Measurements from ENCODE around the gene MEX3B.
"Not testable (repeated sequence)": the region's sequence is repeated elsewhere in the genome, so short reads cannot be mapped to it uniquely, and the experiment has no call there.

The MEX3B gene

GRCh38 chr15:82047453-82048400 lies 1.9 kb upstream of the MEX3B start:
- no peak for DNase-seq

GRCh38 chr15:82046666-82047452 lies 1.0 kb upstream of the MEX3B start:
- DNase-seq, result peak; percentile 87 to 90

- DNase-seq, result no peak
Measured at GRCh38 chr15:82045179-82045891, 483 bp downstream of the MEX3B start.

- peak; percentile 17 to 28 for DNase-seq
Measured at GRCh38 chr15:82044373-82045178, 1.2 kb downstream of the MEX3B start.

- no peak for DNase-seq
Measured at GRCh38 chr15:82043796-82044372, 1.9 kb downstream of the MEX3B start.

DNA sequence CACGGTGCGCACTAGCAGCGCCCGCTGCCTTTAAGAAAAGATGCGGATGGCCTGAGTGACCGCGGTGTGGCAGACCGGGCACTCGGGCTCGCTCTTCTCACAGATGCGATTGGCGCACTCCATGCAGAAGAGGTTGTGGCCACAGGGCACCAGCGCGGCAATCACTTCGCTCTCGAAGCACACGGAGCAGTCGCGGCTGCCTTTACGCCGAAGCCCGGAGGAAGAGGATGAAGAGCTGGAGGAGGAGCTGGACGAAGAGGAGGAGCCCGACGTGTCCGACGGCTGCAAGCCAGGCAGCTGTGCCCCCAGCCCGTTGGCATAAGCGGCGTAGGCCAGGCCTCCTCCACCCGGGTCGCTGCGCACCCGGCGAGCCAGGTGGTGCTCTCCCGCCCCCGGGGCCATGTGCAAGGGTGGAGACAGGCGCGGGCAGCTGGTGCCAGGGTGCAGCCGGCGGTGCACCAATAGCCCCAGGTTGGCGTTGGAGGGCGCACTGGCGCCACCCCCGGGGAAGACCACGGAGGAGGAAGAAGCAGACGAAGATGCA lies 2.6 kb downstream of the MEX3B start:
- DNase-seq, result no peak

DNA sequence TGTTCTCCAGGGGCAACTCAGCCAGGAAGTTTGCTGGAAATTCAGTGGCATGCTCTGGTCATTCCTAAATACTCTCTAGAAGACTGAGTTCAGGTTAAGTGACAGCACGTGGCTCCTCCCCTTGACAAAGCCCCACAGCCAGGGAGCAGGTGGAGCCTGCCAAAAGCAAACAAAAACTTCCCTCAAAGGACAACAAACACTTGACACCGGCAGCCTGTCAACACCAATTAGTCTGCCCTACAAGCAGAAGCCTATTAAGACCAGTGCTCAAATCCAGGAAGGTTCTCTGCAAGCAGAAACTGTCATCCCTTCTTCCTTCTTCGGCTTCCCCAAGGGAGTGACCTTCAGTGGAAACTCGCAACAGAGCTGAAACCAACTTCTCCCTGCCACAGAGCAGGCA lies 5.0 kb downstream of the MEX3B start:
- DNase-seq, result no peak

DNA sequence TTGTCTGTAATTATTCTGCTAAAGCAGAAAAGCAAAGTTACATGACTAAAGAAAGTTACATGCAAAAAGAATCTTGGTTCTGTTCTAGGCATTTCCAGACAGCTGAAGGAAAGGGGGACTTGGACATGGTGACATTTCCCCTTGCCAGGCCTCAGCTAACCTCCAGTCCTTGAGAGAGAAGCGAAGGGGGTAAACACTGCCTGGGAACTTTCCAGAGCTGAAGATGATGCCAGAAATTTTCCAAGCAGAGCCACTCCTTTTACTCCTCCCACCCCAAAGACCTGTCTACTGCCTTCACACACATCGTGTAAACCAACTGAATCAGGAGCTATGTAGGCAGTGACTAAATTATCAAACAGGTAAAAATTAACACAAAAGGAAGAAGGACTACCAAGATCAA lies 5.4 kb downstream of the MEX3B start:
- no peak for DNase-seq

DNA sequence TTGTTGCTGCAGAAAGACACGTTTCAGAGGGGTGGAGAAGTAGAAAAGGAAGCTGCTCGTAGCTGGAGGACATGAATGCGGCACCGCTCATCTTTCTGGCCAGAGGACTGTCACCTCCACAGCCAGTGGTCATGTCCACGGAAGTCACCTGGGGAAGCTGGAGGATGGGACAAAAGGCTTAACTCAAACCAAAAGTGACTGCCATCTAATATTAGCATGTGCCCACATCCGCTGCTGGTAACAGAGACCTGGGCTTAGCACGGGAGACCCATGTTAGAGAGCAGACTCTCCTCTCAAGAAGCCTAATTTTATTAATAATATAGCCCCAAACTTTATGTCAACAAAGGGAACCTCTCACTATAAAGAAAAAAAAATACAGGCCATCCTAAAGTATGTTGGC lies 5.9 kb downstream of the MEX3B start:
- no peak for DNase-seq

DNA sequence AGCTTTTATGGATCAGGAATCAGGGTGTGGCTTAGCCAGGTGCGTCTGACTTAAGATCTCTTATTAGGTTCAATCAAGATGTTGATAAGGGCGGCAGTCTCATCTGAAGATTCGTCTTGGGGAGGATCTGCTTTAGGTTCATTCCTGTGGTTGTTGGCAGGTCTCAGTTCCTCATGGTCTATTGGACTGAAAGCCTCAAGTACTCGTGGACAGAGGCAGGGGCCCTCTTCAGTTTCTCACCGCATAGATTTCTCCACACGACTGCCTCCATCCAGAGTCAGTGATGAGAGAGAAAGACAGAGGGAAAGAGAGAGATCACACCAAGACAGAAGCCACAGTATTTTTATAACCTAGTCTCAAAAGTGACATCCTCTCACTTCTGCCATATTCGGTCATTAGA lies 9.4 kb downstream of the MEX3B start:
- DNase-seq, result no peak

DNA sequence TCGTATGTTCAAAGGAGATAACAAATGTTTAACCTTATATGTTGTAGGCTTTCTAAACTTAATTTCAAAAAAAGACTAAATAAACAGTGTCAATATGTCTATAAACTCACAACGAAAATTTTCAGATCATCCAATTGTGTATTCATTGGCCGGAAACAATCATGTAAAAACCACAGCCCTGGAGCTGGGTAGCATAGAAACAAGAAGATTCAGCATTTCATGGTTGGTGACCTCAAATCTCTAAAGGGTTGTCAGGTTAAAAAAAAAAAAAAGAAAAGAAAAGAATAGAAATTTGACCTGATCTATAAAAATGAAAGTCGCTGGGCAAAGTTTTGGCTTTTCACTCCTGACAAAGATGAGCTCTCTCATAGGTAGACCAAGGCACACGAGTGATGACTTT lies 13.9 kb downstream of the MEX3B start:
- DNase-seq, result no peak

- DNase-seq, result no peak
Measured at GRCh38 chr15:82030176-82030575, 15.6 kb downstream of the MEX3B start.

- not testable (repeated sequence) for DNase-seq
Measured at GRCh38 chr15:82028163-82028562, 17.7 kb downstream of the MEX3B start.

DNA sequence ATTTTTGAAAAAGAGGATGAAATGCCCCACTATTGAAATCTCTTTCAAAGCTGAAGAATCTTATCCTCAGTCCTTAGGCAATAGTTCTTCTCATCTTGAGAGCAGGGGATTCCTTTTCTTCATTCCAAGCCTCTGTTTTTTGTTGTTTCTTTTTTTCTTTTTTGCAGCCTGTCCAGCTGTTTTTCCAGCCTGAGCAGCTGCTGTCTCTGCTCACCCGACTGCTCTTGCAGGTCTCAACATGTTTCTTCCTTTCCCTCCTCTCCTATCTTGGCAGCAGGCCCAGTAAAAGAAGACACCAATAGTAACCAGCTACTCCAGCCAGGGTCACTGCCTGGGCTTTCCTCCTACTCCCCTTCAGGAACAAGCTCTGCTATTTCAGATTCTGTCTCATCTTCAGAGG lies 23.8 kb downstream of the MEX3B start:
- no peak for DNase-seq

- DNase-seq, result no peak
Measured at GRCh38 chr15:82020625-82021394, 25.0 kb downstream of the MEX3B start.

DNA sequence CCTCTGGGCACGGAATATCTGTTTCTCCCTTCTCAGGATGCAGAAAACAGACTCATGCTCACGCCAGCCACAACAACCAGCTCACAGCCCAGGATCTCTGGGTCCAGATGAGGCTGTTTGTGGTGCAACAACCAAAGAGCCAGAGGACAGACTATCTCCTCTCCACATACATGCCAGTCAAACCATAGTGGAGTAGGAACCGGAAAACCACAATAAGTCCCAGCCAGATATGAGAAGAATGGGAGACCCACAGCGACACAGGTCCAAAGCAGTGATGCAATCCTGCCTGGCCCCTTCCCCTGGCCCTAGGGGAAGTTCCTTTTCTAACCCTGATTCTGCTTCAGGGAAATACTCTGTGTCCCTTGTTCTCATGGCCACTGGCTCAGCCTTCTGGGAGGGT lies 27.6 kb downstream of the MEX3B start:
- DNase-seq, result no peak

- no peak for DNase-seq
Measured at GRCh38 chr15:82017656-82018055, 28.2 kb downstream of the MEX3B start.

- no peak for DNase-seq
Measured at GRCh38 chr15:82014989-82015388, 30.8 kb downstream of the MEX3B start.

DNA sequence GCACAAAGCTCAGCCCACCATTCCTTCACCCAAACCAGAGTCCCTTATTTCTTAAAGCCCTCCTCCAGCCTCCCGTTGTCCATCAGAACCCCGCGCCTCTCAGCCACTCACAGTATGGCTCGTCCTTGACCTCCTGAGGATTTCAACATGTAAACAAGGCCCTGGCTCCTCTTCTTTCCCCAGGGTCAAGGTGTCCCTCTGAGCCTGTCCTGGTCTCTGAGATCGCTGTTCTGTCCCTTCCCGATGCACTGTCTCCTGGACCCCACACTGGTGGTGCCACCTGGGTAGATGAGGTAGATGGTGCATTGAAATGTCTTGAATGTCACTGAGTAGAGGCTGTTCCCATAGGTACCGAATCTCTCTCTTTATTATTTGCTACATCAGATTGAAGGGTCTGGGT lies 32.9 kb downstream of the MEX3B start:
- no peak for DNase-seq

- no peak for DNase-seq
Measured at GRCh38 chr15:82005239-82005638, 40.6 kb downstream of the MEX3B start.

GRCh38 chr15:82003916-82004315 lies 41.9 kb downstream of the MEX3B start:
- DNase-seq, result no peak
